Mesenteric fat pad (tissue), 1 donor: Measurements from ENCODE around the gene TNNT2. TPM values are rescaled to one million over a fixed set of nuclear protein-coding genes. Genes with fewer than 3 reads are reported as not detected.

Source experiments
- DNase-seq: peaks from one replicate; pipeline ENCODE4 v3.0.0-alpha.2; 2020; ENCODE audit warnings: low spot score
- total RNA-seq: library from RNA; stranded (reverse); fragmentation: NEBNext Ultra II Directional; extraction: Animal tissue kit (Norgen Biotek cat#: 25700); gene quantifications from one replicate; pipeline ENCODE4 v1.2.1, GENCODE V29; 2021
- donor health status: DM: yes; HTN: yes; CAD: no.

The TNNT2 gene
- total RNA-seq, 1 donor from 2014 or later: not detected

DNA sequence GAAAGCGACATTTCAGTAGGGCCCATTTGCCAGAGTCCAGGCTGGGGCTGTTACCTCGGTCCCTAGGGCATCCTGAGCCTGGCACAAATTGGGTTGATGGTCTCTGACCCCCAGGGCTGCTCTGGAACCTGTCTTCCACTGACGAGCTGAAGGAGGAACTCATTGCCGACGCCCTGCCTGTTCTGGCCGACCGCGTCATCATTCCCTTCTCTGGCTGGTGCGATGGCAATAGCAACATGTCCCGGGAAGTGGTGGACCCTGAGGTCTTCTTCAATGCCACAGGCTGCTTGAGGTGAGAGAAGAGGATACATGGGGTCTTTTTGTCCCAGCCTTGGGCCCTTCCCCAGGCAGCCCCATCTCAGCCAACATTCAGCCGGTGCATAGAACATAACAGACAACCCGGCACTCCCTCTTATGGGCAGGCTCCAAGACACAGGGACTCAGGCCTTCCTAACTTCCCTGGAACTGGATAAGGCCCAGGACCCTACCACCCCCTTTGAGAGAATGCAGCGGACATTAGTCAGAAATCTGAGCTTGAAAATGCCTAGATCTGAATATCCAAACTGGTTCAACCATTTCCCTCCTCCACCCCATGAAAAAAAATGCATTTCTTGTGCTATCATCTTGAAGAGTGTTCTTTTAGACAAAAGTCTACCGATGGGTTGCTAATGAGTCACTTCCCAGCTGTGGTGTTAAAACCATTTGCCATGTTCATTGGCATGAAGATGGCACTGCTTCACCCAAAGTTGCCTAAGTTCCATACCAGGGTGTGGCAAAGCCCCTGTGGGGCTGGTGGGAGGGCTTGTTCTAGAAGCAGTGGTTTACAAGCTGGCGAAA lies 58.8 kb downstream of the TNNT2 start:
- no peak for DNase-seq

DNA sequence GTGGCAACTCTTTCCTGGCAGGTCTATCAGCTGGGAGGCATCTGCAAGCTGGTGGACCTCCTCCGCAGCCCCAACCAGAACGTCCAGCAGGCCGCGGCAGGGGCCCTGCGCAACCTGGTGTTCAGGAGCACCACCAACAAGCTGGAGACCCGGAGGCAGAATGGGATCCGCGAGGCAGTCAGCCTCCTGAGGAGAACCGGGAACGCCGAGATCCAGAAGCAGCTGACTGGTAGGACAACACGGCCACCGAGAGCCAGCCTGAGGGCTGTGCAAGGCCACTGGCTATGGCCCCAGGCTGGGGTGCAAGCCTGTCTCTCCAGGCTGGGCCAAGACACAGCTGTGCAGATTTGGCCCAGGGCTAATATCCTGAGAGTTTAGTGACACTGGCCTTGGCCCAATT lies 59.9 kb downstream of the TNNT2 start:
- DNase-seq: no peak

DNA sequence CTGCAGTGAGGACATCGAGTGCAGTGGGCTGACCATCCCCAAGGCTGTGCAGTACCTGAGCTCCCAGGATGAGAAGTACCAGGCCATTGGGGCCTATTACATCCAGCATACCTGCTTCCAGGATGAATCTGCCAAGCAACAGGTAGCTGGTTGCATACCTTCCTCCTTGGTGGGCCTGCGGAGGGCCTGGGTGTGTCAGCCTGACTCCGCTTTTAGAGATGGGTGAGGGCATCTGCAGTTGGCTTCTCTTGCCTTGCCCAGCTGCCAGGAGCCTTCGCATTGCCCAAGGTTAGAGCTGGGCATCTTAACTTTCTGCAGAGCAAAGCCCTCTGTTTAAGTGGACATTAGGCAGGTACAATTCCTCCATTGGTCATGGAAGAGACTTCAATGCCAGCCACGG lies 60.9 kb downstream of the TNNT2 start:
- DNase-seq: no peak

DNA sequence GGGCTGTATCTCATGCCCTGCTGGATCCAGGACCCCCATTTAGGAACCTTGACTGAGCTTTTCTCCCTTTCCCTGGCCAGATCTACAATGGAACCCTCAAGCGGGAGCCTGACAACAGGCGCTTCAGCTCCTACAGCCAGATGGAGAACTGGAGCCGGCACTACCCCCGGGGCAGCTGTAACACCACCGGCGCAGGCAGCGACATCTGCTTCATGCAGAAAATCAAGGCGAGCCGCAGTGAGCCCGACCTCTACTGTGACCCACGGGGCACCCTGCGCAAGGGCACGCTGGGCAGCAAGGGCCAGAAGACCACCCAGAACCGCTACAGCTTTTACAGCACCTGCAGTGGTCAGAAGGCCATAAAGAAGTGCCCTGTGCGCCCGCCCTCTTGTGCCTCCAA lies 64.4 kb downstream of the TNNT2 start:
- no peak for DNase-seq

DNA sequence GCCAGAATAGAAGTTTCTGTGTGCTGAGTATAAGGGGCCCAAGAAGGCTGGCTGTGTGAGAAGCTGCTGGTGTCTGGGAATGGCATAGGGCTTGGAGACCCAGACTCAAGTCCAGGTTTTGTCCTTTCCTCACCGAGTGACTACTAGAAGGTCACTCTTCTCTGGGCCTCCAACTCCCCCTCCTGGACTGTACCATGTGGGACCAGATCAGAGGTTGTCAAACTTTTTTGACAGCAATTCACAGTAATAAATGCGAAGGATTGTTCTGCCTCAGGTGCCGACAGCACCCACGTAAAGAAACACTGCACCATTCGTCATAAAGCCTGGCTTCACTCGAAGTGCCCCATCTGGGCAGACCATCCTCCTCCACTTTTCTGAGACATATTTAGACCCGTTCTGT lies 65.2 kb downstream of the TNNT2 start:
- DNase-seq: no peak

DNA sequence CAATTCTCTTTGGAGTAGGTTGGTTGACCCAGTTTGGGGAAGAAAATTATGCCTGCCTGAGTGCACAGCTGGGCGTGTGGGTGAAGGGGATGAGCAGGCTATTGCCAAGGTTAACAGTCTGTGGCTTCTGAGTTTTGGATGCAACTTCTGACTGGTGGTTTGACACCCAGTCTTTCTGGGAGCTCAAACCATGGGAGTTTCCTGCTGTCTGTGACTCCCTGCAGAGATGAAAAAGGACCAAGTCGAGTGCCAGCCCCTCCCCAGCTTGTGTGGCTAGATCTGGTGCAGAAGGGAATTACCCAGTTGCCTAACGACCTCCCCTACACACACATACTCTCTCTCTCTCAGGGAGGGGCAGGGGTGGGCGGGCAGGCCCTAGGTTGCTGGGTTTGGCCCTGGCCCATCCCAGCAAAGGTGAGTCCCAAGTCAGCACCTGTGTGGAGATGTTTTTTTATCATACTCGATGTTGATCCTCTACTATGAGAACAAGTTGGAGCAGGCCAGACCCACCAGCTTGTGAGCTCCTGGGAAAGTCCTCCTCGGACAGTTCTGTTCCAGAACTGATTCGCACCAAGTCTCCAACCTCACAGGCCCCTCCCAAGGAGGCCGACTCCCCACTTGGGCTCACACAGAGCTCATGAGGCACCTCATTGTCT lies 66.0 kb downstream of the TNNT2 start:
- DNase-seq: no peak

DNA sequence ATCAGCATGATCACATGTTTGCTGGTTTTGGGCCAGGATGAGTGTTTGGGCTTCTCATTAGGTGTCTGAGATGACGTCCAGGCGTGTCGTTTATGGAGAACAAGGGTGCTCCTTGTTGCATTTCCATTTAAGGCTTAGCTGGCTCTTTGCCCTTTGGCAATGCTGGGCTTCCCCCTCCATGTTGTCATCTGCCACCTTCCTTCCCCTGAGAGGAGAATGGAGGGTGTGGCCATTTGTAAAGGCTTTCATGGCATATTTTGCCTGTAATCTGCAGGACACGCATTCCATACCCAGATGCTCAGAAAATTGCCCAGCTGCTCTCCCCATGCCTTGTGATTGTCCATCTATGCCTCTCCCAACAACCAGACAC lies 66.5 kb downstream of the TNNT2 start:
- DNase-seq: no peak

DNA sequence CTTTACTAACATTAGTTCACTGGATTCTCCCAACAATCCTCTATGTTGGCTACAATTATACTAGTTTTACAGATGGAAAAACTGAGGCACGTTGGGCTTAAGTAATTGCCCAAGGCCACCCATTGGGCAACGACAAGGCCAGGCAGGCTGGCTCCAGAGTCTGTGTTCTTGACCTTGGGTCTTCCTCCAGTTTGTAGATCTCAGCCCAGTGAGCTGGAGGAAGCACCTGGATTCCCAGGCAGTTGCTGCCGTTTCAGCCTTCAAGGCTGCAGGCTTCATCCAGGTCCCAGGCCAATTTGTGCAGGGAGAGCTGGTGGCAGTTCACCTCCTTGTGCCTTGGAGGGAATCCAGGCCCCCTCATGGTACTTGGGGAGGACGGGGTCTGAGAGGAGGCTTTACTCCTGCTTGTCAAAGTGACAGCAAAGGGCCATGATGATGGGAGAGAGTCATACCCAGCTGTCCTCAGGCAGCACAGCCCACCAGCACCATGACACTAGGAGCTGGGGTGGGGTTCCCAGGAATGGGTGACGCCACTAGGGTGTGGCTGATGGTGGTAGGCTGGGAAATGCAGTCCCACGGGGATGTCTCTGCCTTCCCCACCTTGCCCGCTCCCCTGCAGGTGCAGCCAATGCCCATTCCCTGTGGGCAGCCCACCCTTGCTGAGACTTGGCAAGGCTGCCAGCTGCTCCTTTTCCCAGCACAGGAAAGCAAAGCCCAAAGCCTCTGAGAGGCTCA lies 67.1 kb downstream of the TNNT2 start:
- DNase-seq: no peak

DNA sequence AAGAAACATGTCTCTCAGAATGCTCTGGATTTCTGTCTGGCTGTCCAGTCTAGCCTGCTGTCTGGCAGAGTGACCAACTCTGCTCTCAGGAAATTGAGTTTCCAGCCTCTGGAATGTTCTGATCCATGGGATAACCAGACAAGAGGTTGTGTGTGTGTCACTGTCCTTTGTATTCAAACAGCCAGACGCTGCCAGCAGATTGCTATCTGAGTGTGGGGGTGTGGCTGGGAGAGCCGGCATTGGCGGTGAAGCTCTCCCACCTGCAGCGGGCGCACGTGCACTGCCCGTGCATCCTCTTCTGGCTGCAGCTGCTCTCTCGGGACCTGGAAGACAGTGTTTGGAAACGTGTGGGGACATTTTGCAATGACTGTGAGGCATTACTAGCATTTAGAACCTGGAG lies 68.1 kb downstream of the TNNT2 start:
- no peak for DNase-seq

Other genes starting within 250 kb of the TNNT2 start
- 29.2 TPM for gene TMEM9, start 223.2 kb downstream of the TNNT2 start, total RNA-seq
- not detected for gene IGFN1, start 186.9 kb downstream of the TNNT2 start, total RNA-seq
- gene PKP1, start 94.2 kb downstream of the TNNT2 start, total RNA-seq: 11.5 TPM
- 0.51 TPM for gene LAD1, start 21.6 kb upstream of the TNNT2 start, total RNA-seq
- gene TNNI1, start 44.0 kb upstream of the TNNT2 start, total RNA-seq: not detected
- 358 TPM for gene PHLDA3, start 91.5 kb upstream of the TNNT2 start, total RNA-seq
- 151 TPM for gene CSRP1, start 129.4 kb upstream of the TNNT2 start, total RNA-seq
- gene NAV1, start 161.4 kb upstream of the TNNT2 start, total RNA-seq: 133 TPM